Measurements from ENCODE around the gene PCDHA1. TPM values are rescaled to one million over a fixed set of nuclear protein-coding genes. Genes with fewer than 3 reads are reported as not detected.

The PCDHA1 gene
- total RNA-seq, 4 donors from 2014 or later: not detected

DNA sequence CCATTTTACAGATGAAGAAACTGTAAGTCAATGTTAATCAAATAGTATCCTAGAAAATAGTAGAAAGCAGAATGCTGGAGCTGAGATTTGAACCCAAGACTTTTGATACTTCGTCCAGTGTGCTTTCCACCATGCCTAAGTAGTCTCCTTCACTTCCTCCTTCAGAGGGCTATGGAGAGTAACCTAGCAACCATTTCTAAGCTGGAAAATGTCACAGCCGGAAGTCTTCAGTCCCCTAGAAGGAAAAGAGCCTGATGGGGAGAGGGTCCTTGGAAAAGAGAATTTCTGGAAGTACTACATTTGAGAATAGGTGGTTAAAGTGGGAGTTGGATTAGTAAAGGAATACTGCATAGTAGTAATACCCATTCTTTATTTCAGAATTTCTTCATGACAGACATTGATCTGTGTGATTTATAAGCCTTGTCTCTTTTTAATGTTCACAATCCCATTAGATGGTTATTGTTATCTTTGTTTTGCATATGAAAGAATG, 213.0 kb downstream of the PCDHA1 start:
- no peak overlapping the region for H3K27ac ChIP-seq
- DNase-seq: no peak
- no peak overlapping the region for H3K4me3 ChIP-seq
- in situ Hi-C loops (cut with MboI; ENCODE audit: low sequenced_read_pairs in 4 of 4) (no loop called here), intact Hi-C loops (cut with DNase I; ENCODE audit: low total_unique reads) (no loop called here)
- TF ChIP-seq, protein P1, sequence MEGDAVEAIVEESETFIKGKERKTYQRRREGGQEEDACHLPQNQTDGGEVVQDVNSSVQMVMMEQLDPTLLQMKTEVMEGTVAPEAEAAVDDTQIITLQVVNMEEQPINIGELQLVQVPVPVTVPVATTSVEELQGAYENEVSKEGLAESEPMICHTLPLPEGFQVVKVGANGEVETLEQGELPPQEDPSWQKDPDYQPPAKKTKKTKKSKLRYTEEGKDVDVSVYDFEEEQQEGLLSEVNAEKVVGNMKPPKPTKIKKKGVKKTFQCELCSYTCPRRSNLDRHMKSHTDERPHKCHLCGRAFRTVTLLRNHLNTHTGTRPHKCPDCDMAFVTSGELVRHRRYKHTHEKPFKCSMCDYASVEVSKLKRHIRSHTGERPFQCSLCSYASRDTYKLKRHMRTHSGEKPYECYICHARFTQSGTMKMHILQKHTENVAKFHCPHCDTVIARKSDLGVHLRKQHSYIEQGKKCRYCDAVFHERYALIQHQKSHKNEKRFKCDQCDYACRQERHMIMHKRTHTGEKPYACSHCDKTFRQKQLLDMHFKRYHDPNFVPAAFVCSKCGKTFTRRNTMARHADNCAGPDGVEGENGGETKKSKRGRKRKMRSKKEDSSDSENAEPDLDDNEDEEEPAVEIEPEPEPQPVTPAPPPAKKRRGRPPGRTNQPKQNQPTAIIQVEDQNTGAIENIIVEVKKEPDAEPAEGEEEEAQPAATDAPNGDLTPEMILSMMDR (IDR thresholded peaks at IDR 0.05 in 4 of 5, conservative IDR thresholded peaks at IDR 0.05 in 1 of 5): no peak
- TF ChIP-seq POLR2A (IDR thresholded peaks at IDR 0.05): no peak
- H3K9me3 ChIP-seq: no peaks in the 10 kb centered on the region
- H3K4me1 ChIP-seq: no peaks in the 10 kb centered on the region
- peaks cover 0 to 7% (median 4%) of the 10 kb centered on the region in 3 donors for H3K27me3 ChIP-seq
- ATAC-seq: no peak
- no peaks in the 10 kb centered on the region for H3K36me3 ChIP-seq

DNA sequence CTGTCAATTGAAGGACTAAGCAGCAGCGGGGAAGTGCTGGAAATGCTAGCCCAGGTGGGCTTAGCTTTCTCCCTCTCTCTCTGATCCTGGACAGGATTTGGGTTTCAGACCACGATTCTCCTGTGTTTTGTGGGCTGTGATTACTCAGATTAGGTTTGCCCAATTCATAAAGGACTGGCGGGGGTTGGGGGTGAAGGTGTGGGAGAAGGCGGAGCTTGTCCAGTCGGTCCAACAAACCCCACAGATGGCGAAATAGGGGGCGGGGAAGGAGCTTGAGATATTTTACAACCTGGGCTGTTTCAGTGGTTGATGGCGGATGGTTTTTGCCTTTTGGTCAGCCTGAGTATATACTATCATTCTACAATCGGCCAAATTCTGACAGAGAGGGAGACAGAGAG, 215.5 kb downstream of the PCDHA1 start:
- peaks cover 0 to 7% (median 4%) of the 10 kb centered on the region in 3 donors for H3K27me3 ChIP-seq
- intact Hi-C loops (cut with DNase I; ENCODE audit: low total_unique reads) (no loop called here), in situ Hi-C loops (cut with MboI; ENCODE audit: low sequenced_read_pairs in 4 of 4) (no loop called here)
- no peak overlapping the region for H3K27ac ChIP-seq
- H3K4me1 ChIP-seq: no peaks in the 10 kb centered on the region
- H3K36me3 ChIP-seq: no peaks in the 10 kb centered on the region
- TF ChIP-seq POLR2A (IDR thresholded peaks at IDR 0.05): no peak
- TF ChIP-seq, protein P1 (IDR thresholded peaks at IDR 0.05 in 4 of 5, conservative IDR thresholded peaks at IDR 0.05 in 1 of 5): no peak
- ATAC-seq (no peak), DNase-seq (no peak)
- H3K9me3 ChIP-seq: no peaks in the 10 kb centered on the region
- no peak overlapping the region for H3K4me3 ChIP-seq

GRCh38 chr5:141001844-141002604, 216.1 kb downstream of the PCDHA1 start:
- no peak for ATAC-seq
- no peaks in the 10 kb centered on the region for H3K4me1 ChIP-seq
- no peaks in the 10 kb centered on the region for H3K9me3 ChIP-seq
- H3K27me3 ChIP-seq: peaks cover 0 to 7% (median 4%) of the 10 kb centered on the region in 3 donors
- no peak for TF ChIP-seq POLR2A (IDR thresholded peaks at IDR 0.05)
- TF ChIP-seq, protein P1 (IDR thresholded peaks at IDR 0.05 in 4 of 5, conservative IDR thresholded peaks at IDR 0.05 in 1 of 5): no peak
- intact Hi-C loops (cut with DNase I; ENCODE audit: low total_unique reads): no loop called here
- no peak for DNase-seq
- in situ Hi-C loops (cut with MboI; ENCODE audit: low sequenced_read_pairs in 4 of 4): no loop called here
- no peak overlapping the region for H3K27ac ChIP-seq
- H3K36me3 ChIP-seq: no peaks in the 10 kb centered on the region
- peak overlapping the region in 1 of 4 donors; percentile 21 for H3K4me3 ChIP-seq

- H3K4me3 ChIP-seq: peak overlapping the region in 1 of 4 donors; percentile 21
- in situ Hi-C loops (cut with MboI; ENCODE audit: low sequenced_read_pairs in 4 of 4) (no loop called here), intact Hi-C loops (cut with DNase I; ENCODE audit: low total_unique reads) (no loop called here)
- H3K36me3 ChIP-seq: no peaks in the 10 kb centered on the region
- DNase-seq (no peak), ATAC-seq (no peak)
- no peak overlapping the region for H3K27ac ChIP-seq
- H3K27me3 ChIP-seq: peaks cover 0 to 7% (median 4%) of the 10 kb centered on the region in 3 donors
- no peaks in the 10 kb centered on the region for H3K4me1 ChIP-seq
- no peaks in the 10 kb centered on the region for H3K9me3 ChIP-seq
- TF ChIP-seq POLR2A (IDR thresholded peaks at IDR 0.05): no peak
- TF ChIP-seq, protein P1 (IDR thresholded peaks at IDR 0.05 in 4 of 5, conservative IDR thresholded peaks at IDR 0.05 in 1 of 5): no peak
Observed at GRCh38 chr5:141002605-141002965, 216.6 kb downstream of the PCDHA1 start.

All from gastrocnemius medialis (tissue), 4 donors.